ENCODE measurements around the gene GRB7.
"Not testable (repeated sequence)": the region's sequence is repeated elsewhere in the genome, so short reads cannot be mapped to it uniquely, and the experiment has no call there.

GRB7 gene

GRCh38 chr17:39709319-39709997 is 28.3 kb upstream of the GRB7 start:
- H3K27me3 ChIP-seq (replicated peaks in 2 of 5; ENCODE audit: control insufficient read depth in 4 of 5, insufficient read depth in 5 of 5, low read length in 4 of 5) = no peaks in the 10 kb centered on the region
- no peak for DNase-seq
- no peaks in the 10 kb centered on the region for H3K36me3 ChIP-seq (ENCODE audit: control insufficient read depth in 4 of 4, insufficient read depth in 4 of 4, low read length in 3 of 4)
- 94% methylated on average over 9 of the region's 14 CpGs for WGBS (ENCODE audit: insufficient coverage)
- CTCF ChIA-PET = interaction anchor here (0.9 kb wide), 1 partner anchor 87 kb away, joined by 4 read pairs; no protein-coding TSS in a partner anchor
- H3K4me3 ChIP-seq (ENCODE audit: control insufficient read depth in 1 of 7, extremely low read depth in 1 of 7, insufficient read depth in 4 of 7, low read depth in 2 of 7, low read length in 6 of 7) = no peak overlapping the region
- H3K9me3 ChIP-seq (ENCODE audit: control extremely low read depth in 1 of 5, control insufficient read depth in 4 of 5, insufficient read depth in 2 of 5, low read depth in 1 of 5, low read length in 4 of 5) = no peaks in the 10 kb centered on the region
- peaks cover 0 to 5% (median 0%) of the 10 kb centered on the region in 4 experiments for H3K4me1 ChIP-seq (ENCODE audit: control extremely low read depth in 1 of 4, control insufficient read depth in 4 of 4, insufficient read depth in 4 of 4, low read length in 3 of 4)
- POLR2A ChIA-PET = no interaction called here
- no peak overlapping the region for H3K27ac ChIP-seq (ENCODE audit: insufficient read depth in 1 of 2, low read depth in 1 of 2, low read length in 2 of 2, poor library complexity in 1 of 2, severe bottlenecking in 2 of 2)

GRCh38 chr17:39709998-39710964 is 27.5 kb upstream of the GRB7 start:
- POLR2A ChIA-PET = interaction anchor here (0.6 kb wide), 1 partner anchor 27 kb away, joined by 5 read pairs; no protein-coding TSS in a partner anchor

GRCh38 chr17:39711071-39711470 is 26.7 kb upstream of the GRB7 start:
- WGBS (ENCODE audit: insufficient coverage) = over 99% methylated on average over 10 of the region's 11 CpGs
- not testable (repeated sequence) for H3K27me3 ChIP-seq (replicated peaks in 2 of 5; ENCODE audit: control insufficient read depth in 4 of 5, insufficient read depth in 5 of 5, low read length in 4 of 5); H3K27ac ChIP-seq (ENCODE audit: insufficient read depth in 1 of 2, low read depth in 1 of 2, low read length in 2 of 2, poor library complexity in 1 of 2, severe bottlenecking in 2 of 2); H3K4me3 ChIP-seq (ENCODE audit: control insufficient read depth in 1 of 7, extremely low read depth in 1 of 7, insufficient read depth in 4 of 7, low read depth in 2 of 7, low read length in 6 of 7); H3K4me1 ChIP-seq (ENCODE audit: control extremely low read depth in 1 of 4, control insufficient read depth in 4 of 4, insufficient read depth in 4 of 4, low read length in 3 of 4); DNase-seq; H3K9me3 ChIP-seq (ENCODE audit: control extremely low read depth in 1 of 5, control insufficient read depth in 4 of 5, insufficient read depth in 2 of 5, low read depth in 1 of 5, low read length in 4 of 5); H3K36me3 ChIP-seq (ENCODE audit: control insufficient read depth in 4 of 4, insufficient read depth in 4 of 4, low read length in 3 of 4)
- POLR2A ChIA-PET = interaction anchor here (0.6 kb wide), 1 partner anchor 26 kb away, joined by 5 read pairs; no protein-coding TSS in a partner anchor
- CTCF ChIA-PET = interaction anchor here (0.8 to 1.1 kb wide), 2 partner anchors 9 to 19 kb away, joined by 3 to 4 read pairs; partner anchors contain the start of gene MIEN1

More at GRCh38 chr17:39709998-39710964, 27.5 kb upstream of the GRB7 start:
- H3K27me3 ChIP-seq (replicated peaks in 2 of 5; ENCODE audit: control insufficient read depth in 4 of 5, insufficient read depth in 5 of 5, low read length in 4 of 5) = no peaks in the 10 kb centered on the region
- no peak overlapping the region for H3K27ac ChIP-seq (ENCODE audit: insufficient read depth in 1 of 2, low read depth in 1 of 2, low read length in 2 of 2, poor library complexity in 1 of 2, severe bottlenecking in 2 of 2)
- WGBS (ENCODE audit: insufficient coverage) = 97% methylated on average over 19 of the region's 20 CpGs
- no peak for DNase-seq
- CTCF ChIA-PET = interaction anchor here (0.8 to 1.1 kb wide), 2 partner anchors 10 to 20 kb away, joined by 3 to 4 read pairs; partner anchors contain the start of gene MIEN1
- H3K9me3 ChIP-seq (ENCODE audit: control extremely low read depth in 1 of 5, control insufficient read depth in 4 of 5, insufficient read depth in 2 of 5, low read depth in 1 of 5, low read length in 4 of 5) = no peaks in the 10 kb centered on the region
- no peak overlapping the region for H3K4me3 ChIP-seq (ENCODE audit: control insufficient read depth in 1 of 7, extremely low read depth in 1 of 7, insufficient read depth in 4 of 7, low read depth in 2 of 7, low read length in 6 of 7)
- peaks cover 0 to 5% (median 0%) of the 10 kb centered on the region in 4 experiments for H3K4me1 ChIP-seq (ENCODE audit: control extremely low read depth in 1 of 4, control insufficient read depth in 4 of 4, insufficient read depth in 4 of 4, low read length in 3 of 4)
- no peaks in the 10 kb centered on the region for H3K36me3 ChIP-seq (ENCODE audit: control insufficient read depth in 4 of 4, insufficient read depth in 4 of 4, low read length in 3 of 4)

GRCh38 chr17:39711851-39712250 is 25.9 kb upstream of the GRB7 start:
- Histone ChIP-seq H3K27me3 (replicated peaks in 2 of 5; ENCODE audit: control insufficient read depth in 4 of 5, insufficient read depth in 5 of 5, low read length in 4 of 5) (no peaks in the 10 kb centered on the region), H3K4me1 (ENCODE audit: control extremely low read depth in 1 of 4, control insufficient read depth in 4 of 4, insufficient read depth in 4 of 4, low read length in 3 of 4) (peaks cover 0 to 5% (median 0%) of the 10 kb centered on the region in 4 experiments), H3K36me3 (ENCODE audit: control insufficient read depth in 4 of 4, insufficient read depth in 4 of 4, low read length in 3 of 4) (no peaks in the 10 kb centered on the region), H3K27ac (ENCODE audit: insufficient read depth in 1 of 2, low read depth in 1 of 2, low read length in 2 of 2, poor library complexity in 1 of 2, severe bottlenecking in 2 of 2) (no peak overlapping the region), H3K9me3 (ENCODE audit: control extremely low read depth in 1 of 5, control insufficient read depth in 4 of 5, insufficient read depth in 2 of 5, low read depth in 1 of 5, low read length in 4 of 5) (no peaks in the 10 kb centered on the region), H3K4me3 (ENCODE audit: control insufficient read depth in 1 of 7, extremely low read depth in 1 of 7, insufficient read depth in 4 of 7, low read depth in 2 of 7, low read length in 6 of 7) (no peak overlapping the region)
- ChIA-PET CTCF (interaction anchor here (0.7 kb wide), 1 partner anchor 12 kb away, joined by 3 read pairs; no protein-coding TSS in a partner anchor), POLR2A (no interaction called here)
- 97% methylated on average over 7 of the region's 10 CpGs for WGBS (ENCODE audit: insufficient coverage)
- no peak for DNase-seq

- H3K9me3 ChIP-seq (ENCODE audit: control extremely low read depth in 1 of 5, control insufficient read depth in 4 of 5, insufficient read depth in 2 of 5, low read depth in 1 of 5, low read length in 4 of 5) = no peaks in the 10 kb centered on the region
- ChIA-PET POLR2A (no interaction called here), CTCF (interaction anchor here (0.8 kb wide), 1 partner anchor 9 kb away, joined by 3 read pairs; no protein-coding TSS in a partner anchor)
- no peak overlapping the region for H3K4me3 ChIP-seq (ENCODE audit: control insufficient read depth in 1 of 7, extremely low read depth in 1 of 7, insufficient read depth in 4 of 7, low read depth in 2 of 7, low read length in 6 of 7)
- no peak for DNase-seq
- no peak overlapping the region for H3K27ac ChIP-seq (ENCODE audit: insufficient read depth in 1 of 2, low read depth in 1 of 2, low read length in 2 of 2, poor library complexity in 1 of 2, severe bottlenecking in 2 of 2)
- no peaks in the 10 kb centered on the region for H3K4me1 ChIP-seq (ENCODE audit: control extremely low read depth in 1 of 4, control insufficient read depth in 4 of 4, insufficient read depth in 4 of 4, low read length in 3 of 4)
- H3K27me3 ChIP-seq (replicated peaks in 2 of 5; ENCODE audit: control insufficient read depth in 4 of 5, insufficient read depth in 5 of 5, low read length in 4 of 5) = no peaks in the 10 kb centered on the region
- no peaks in the 10 kb centered on the region for H3K36me3 ChIP-seq (ENCODE audit: control insufficient read depth in 4 of 4, insufficient read depth in 4 of 4, low read length in 3 of 4)
- WGBS (ENCODE audit: insufficient coverage) = 87% methylated on average over 3 of the region's 4 CpGs
These were observed 23.5 kb upstream of the GRB7 start for GRCh38 chr17:39714234-39714633.

GRCh38 chr17:39715375-39716072 is 22.2 kb upstream of the GRB7 start:
- CTCF ChIA-PET = no interaction called here
- Histone ChIP-seq H3K36me3 (ENCODE audit: control insufficient read depth in 4 of 4, insufficient read depth in 4 of 4, low read length in 3 of 4) (no peaks in the 10 kb centered on the region), H3K9me3 (ENCODE audit: control extremely low read depth in 1 of 5, control insufficient read depth in 4 of 5, insufficient read depth in 2 of 5, low read depth in 1 of 5, low read length in 4 of 5) (no peaks in the 10 kb centered on the region), H3K4me1 (ENCODE audit: control extremely low read depth in 1 of 4, control insufficient read depth in 4 of 4, insufficient read depth in 4 of 4, low read length in 3 of 4) (no peaks in the 10 kb centered on the region), H3K27me3 (replicated peaks in 2 of 5; ENCODE audit: control insufficient read depth in 4 of 5, insufficient read depth in 5 of 5, low read length in 4 of 5) (no peaks in the 10 kb centered on the region), H3K4me3 (ENCODE audit: control insufficient read depth in 1 of 7, extremely low read depth in 1 of 7, insufficient read depth in 4 of 7, low read depth in 2 of 7, low read length in 6 of 7) (no peak overlapping the region), H3K27ac (ENCODE audit: insufficient read depth in 1 of 2, low read depth in 1 of 2, low read length in 2 of 2, poor library complexity in 1 of 2, severe bottlenecking in 2 of 2) (no peak overlapping the region)
- 96% methylated on average over 12 of the region's 18 CpGs for WGBS (ENCODE audit: insufficient coverage)
- POLR2A ChIA-PET = no interaction called here
- no peak for DNase-seq

All from common myeloid progenitor, CD34-positive (primary cell).